Bone marrow (tissue), 2 donors: ENCODE measurements around the gene EYS.
A peak's percentile ranks its signal among the peaks of the same experiment; 100 is the strongest.
"Not testable (repeated sequence)": the region's sequence is repeated elsewhere in the genome, so short reads cannot be mapped to it uniquely, and the experiment has no call there.

ENCODE experiments used
- DNase-seq, 2 donors: peaks; one replicate each; lab custom pipeline; 2025; lab: John Stamatoyannopoulos, UW

EYS gene

DNA sequence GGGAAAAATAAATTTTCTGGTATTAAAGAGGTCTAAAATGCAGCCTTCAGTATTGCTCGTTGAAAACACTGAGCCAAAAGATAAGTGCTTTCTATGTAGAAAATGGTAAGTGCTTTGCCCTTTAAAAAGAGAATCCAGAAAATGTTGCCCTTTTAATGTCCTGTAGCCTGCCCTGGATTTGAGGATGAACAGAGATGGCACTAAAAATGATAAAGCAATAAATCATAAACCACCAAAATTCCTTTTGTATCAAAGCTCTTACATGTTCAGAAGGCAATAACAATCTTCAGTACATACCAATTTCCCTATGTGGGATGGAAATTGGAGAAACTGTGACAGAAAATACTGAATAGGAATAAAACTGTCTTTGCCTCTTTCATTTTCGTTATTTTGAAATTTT, 1665.7 kb downstream of the EYS start:
- no peak for DNase-seq

DNA sequence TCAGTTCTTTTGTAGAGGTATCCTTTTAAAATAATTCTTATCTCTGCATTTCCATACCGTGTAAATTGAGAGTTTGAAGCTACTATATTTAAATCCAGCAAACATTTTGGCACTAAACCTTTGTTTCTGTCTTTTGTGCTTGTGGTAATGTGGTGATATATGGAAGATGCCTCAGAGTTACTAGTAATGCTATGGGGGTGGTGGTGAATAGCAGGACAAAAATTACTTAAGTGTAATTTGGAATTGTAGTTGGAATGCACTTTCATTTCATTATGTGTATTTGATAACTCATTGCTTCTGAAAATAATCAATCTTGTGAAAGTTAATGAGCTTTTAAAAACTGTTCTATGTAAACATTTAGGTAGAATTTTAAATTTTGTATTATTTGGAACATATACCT, 1666.9 kb downstream of the EYS start:
- no peak for DNase-seq

DNA sequence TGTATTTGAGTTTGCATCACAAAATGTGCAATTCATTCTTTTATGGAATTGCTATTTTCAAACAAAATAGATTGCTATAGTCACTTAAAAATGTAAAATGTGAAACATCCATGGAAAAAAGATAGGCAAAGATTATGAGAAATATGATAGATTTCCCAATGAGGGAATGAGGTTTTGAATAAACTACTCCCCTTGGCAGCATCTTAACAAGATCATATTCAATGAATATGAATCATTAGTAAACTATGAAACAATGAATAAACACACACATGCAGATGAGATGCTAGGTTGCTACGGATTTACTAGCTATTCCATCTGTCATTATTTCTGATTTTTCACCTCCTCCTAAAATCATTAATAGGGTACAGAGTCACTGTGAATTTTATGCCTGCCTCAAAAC, 1669.6 kb downstream of the EYS start:
- no peak for DNase-seq

DNA sequence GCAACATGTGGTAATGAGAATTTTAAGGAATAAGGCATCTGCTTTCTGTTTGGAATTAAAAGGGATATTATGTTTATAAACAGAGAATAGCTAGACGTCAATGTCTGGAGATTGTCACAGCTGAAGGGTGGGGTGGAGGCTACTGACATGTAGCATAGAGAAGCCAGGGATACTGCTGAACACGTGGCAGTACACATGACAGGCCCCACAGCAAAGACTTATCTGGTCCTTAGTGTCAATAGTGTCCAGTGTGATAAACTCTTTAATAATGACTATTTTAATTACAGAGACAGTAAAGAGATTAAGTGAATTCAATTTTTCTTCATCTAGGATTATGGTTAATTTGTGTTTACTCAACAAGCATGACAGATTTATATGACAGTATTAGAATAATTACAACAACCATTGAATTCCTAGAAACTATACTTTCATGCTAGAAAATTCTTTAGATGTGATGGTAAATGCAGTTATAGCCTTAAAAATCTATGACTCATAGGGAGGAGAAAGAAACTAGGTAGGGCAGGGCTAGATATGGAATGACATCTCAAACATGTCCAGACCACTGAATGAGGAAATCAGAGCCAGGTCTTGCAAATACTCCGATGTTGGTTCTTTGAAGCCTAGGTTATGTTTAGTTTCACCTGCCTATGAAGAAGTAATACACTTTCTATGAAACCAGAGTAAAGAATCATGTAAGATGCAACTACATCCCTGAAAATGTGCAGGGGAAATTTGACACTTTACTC, 1671.9 kb downstream of the EYS start:
- DNase-seq: no peak

DNA sequence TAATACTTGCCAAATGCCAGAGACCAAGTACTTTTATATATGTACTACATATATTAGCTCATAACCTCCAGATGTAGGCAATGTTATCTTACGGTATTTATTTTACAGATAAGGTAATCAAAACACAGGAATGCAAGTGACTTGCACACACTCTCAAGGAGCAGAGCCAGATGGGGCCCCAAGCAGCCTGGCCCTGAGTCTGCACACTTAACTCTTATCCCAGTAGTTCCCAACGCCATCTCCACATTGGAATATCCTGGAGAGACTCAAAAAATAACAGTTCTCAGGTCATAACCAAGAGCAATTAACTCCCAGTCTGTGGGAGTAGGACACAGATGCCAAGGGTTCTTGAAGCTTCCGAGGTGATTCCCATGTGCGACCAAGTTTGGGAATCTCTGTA, 1672.7 kb downstream of the EYS start:
- no peak for DNase-seq

DNA sequence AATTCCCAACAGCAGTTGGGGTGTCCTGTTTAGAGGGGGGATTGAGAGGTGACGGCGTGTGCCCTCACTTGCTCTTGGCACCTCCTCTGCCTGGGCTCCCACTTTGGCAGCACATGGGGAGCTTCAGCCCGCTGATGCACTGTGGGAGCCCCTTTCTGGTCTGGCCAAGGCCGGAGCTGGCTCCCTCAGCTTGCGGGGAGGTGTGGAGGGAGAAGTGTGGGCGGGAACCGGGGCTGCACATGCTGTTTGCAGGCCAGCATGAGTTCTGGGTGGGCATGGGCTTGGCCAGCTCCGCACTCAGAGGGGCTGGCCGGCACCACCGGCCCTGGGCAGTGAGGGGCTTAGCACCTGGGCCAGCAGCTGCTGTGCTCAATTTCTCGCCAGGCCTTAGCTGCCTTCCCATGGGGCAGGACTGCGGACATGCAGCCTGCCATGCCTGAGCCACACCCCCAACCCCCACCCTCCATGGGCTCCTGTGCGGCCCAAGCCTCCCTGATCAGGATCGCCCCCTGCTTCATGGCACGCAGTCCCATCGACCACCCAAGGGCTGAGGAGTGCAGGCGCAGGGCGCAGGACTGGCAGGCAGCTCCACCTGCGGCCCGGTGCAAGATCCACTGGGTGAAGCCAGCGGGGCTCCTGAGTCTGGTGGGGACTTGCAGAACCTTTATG, 1675.9 kb downstream of the EYS start:
- not testable (repeated sequence) for DNase-seq

DNA sequence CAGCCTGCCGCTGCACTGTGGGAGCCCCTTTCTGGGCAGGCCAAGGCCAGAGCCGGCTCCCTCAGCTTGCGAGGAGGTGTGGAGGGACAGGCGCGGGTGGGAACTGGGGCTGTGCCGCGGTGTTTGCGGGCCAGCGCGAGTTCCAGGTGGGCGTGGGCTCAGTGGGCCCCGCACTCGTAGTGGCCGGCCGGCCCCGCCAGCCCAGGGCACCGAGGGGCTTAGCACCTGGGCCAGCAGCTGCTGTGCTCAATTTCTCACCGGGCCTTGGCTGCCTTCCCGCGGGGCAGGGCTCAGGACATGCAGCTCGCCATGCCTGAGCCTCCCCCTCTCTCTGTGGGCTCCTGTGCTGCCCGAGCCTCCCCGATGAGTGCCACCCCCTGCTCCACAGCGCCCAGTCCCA, 1683.3 kb downstream of the EYS start:
- DNase-seq: no peak

DNA sequence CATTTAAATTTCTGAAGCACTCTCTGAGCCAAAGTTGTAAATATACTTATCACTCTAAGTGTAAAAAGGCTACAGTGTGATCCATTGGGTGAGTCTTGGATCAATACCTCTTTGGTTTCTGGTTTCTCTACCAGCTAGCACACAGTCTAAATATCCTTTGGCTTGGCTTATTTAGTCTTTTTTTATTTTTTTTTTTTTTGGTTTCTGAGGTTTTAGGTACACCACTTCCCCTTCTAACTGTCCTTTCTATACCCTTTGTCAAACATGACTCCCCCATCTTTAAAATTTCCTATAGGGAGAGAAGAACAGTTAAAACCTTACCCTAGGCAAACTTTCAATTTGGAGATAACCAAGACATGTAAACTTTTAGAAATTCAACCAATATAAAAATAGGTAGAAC, 1692.4 kb downstream of the EYS start:
- DNase-seq: peak in 1 of 2 donors; percentile 38

DNA sequence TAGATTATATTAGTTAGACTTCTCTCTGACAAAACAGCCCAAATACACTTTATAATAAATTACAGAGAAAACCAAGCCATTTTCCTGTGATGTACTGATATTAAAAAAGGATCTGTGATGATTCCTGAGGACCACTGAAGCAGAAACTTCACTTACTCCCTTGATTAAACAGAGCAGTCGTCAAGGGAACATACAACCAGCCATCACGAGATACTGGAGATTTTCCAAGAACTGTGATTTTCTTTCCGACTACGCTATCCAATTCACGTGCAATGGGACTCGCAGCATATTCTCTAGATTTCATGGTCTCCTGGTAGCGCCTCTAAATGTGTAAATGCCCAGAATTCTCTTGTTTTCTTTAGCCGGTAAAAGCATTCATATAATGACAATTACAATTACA, 1694.0 kb downstream of the EYS start:
- no peak for DNase-seq

DNA sequence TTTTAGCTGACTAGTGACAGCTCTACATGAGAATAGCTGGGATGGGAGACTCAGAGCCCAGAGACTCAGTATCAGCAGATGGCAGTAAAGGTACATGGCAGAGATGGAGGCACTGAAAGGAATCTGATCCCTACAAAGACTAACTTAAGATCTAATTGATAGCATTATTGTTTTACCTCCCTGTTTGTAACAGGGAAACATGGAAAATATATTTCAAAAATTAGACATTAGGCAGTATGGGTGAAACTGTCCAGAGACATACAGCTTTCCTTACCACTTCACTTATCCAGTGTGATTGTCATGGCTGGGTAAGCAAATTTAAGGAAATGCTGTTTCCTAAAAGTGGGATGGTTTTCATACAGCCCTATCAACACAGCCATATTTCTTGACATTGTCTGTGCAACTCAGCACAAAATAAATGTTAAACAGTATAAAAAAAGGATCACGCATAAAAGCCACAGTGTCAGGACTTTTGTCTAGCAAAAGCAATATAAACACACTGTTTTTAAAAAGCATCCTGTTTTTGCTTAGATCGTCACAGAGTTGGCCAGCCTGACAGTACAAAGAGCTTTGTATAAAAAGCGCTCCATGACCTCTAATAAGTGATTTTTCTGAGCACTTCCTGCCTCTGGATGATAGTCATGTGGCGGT, 1694.5 kb downstream of the EYS start:
- DNase-seq: peak in 1 of 2 donors; percentile 3

DNA sequence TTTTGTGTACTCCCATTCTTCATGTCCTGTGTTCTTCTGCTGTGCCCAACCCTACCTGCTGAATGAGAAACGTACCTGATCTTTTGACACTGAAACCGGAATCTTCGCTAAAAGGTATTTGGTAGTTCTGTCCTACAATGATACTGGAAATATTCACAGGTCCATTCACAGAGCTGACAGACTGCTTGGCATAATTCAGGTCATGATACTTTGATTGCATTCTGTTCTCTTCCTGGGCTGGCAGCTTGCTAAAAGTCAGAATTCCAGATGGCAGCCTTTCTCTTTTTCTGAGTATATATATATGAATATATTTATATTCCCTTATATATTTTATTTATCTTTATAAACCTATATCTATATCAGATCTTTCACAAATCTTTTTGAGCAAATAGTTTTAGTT, 1696.4 kb downstream of the EYS start:
- no peak for DNase-seq

DNA sequence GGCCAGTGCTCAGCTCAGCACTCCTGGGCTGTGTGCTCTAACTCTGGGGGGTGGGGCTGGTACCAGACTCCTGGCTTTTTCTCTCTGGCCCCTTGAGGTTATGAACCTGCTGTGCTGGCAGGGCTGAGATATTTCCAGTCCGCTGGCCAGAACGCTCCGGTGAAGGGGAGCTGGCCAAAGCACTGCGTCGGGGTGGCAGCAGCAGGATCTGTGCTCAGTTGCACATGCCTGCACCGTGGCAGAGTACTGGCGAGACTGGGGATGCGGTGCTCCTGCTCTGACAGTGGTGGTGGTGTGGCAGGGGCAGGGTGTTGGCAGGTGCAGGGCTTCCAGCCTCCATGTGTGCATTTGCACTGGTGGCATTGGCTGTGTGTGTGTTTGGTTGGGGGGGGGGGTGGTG, 1697.0 kb downstream of the EYS start:
- no peak for DNase-seq

DNA sequence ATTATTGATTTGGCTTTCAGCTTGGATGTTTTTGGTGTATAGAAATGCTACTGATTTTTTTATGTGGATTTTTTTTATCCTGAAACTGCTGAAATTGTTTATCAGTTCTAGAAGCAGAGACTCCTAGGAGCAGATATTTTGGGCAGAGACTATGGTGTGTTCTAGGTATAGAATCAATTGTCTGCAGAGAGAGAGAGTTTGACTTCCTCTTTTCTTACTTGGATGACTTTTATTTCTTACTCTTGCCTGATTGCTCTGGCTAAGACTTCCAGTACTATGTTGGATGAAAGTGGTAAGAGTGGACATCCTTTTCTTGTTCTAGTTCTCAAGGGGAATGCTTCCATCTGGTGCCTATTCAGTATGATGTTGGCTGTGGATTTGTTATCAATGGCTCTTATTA, 1700.8 kb downstream of the EYS start:
- DNase-seq: no peak

DNA sequence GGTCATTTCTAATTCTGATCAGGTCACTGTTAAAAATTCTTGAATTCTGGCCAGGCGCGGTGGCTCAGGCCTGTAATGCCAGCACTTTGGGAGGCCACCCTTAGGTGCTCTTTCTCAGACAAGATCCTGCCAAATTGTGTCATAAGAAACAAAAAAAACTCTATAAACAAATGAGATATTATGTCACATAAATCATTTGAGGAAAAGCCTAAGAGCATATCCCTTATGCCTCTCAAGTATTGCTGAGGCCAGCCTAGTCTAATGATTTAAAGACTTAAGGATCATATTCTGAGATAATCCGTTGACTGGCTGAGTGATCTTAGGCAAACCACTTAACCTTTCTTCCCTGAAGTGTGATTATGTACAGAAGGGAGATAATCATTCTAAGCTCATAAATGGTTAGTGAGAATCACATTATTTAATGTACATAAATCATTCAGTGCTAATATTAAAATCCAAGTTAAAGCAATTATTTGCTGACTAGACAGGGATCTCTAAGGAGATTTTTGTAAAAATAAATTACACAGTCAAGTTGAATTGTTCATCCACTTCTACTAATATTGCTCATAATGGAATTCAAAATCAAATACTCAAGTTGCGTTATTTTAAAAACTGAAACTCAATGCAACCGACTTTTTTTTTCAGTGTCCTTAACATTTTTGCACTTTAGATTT, 1706.1 kb downstream of the EYS start:
- DNase-seq: no peak

DNA sequence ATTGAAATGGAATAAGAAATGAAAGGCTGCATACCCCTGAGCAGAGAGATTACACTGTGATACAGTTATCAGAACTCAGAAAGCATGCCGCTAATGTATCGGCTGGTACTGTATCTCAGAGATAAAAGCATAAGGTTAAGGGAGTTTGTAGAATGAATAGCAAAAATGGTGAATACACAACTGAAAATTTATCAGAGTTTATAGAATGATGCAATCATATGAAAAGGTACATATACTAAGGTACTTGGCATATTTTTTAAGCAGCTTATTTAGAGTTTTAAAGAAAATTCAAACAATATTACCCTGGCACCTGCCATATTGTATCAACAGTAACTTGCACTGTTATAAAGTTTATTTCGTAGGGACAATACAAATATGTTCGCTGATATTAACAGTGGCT, 1707.4 kb downstream of the EYS start:
- DNase-seq: no peak

DNA sequence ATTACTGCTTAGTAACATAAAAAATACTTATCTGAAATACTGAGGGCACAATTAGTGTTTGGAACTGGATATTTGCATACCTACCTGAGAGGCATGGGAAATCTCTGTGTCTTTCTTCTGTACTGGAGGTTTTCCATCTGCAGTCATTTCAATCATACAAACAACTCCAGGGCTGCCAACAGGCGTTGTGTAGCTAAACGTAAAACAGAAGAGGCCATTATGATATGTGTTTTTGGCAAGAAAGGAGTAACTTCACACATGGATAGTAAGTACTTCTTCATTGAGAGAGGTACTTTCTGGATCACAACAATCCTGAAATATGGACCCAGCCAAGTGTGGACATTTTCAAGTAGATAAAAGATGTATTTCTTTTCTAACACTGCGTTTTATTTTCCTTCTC, 1708.0 kb downstream of the EYS start:
- DNase-seq: no peak

DNA sequence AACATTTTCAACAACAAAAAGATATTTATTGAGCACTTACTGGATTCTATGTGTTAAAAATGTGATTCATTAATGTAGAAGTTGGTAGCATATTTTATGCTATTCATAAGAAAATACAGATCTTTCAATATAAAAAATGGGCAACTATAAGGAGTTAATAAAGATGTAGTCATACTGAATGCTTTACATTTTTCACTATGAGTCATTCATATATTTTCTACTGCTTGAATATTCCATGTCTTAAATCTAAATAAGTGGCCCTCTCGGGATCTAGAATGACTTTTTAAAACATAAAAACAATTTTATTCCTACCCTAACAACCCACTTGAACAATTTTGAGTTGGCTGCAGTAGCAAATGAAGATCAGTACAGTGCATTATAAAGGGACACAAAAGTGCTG, 1709.3 kb downstream of the EYS start:
- no peak for DNase-seq

DNA sequence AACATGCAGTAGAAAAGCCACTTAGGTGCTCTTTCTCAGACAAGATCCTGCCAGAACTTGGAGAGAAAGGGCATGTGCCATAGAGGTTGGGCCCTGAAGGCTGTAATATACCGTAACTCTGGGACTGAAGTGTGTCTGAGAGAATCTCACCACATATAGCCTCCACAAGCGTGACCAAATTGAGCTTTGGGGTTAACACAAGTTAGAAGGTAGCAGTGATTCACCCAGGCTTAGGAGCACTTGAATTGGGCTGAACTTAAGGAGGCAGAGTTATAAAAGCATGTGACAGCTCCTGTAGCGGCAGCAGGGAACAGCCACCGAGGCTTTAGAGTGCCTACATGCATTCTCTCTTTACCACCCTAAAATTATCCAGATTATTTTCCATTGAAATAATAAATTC, 1709.8 kb downstream of the EYS start:
- no peak for DNase-seq

DNA sequence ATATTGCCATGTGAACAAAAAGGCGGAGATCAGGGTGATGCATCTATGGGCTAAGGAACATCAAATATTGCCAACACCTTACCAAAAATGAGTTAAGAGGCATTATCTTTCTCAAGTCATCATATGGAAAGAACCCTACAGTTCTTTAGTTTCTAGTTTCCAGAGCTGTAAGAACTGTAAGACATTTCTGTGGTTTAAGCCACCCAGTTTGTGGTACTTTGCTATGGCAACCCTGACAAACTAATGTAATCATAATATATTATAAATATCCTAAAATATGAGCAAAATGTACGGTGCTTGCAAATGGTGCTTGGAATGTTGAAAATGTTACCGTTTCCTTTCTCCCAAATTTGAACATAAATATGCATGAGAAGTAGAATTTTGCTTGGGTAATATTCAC, 1721.8 kb downstream of the EYS start:
- no peak for DNase-seq

DNA sequence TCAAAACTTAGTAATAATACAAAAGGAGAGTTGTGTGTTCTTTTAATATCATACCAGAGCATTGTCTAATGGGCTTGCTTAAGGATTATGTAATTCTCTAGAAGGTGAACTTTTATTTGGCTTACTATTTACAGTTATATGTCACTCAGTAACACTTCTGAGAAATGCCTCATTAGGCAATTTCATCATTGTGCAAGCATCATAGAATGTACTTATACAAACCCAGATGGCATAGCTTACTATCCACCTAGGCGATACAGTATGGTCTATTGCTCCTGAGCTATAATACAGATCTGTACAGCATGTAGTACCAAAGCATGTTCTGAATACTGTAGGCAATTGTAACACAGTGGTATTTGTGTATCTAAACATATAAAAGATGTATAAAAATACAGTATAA, 1731.3 kb downstream of the EYS start:
- no peak for DNase-seq

DNA sequence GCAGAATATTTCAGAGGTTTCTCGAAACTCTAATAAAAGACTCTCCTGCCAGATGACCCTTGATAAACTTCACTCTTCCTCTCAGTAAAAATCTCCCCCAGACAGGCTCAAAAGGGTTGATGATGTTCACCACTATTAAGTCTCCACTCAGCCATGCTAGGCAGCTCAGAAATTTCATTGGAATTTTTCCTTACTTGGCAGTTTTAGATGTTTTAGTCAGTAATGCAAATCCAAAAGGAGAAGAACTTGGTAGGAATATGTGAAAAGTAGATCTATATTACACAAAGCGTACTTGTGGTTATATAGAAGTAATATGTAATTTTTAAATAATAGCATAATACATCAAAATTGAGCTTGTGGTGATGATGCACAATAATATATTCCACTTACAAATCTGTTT, 1738.4 kb downstream of the EYS start:
- no peak for DNase-seq

DNA sequence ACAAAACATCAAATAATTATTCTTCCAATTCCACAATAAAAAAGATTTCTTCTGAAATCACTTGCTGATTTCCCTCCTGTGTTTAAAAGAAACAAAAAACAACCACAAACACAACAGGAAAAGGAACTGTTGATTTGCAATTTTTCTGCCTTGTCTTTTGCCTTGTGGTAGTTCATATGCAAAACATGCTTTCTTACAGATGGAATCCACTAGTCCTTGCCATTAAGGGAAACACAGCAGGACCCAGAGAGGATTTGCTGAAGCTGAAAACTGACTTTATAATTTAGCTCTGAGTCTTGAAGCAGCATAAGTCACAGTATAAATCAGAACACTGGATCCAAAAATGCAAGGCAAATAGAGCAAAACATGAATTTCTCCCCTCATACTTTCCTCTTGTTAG, 1742.7 kb downstream of the EYS start:
- no peak for DNase-seq

DNA sequence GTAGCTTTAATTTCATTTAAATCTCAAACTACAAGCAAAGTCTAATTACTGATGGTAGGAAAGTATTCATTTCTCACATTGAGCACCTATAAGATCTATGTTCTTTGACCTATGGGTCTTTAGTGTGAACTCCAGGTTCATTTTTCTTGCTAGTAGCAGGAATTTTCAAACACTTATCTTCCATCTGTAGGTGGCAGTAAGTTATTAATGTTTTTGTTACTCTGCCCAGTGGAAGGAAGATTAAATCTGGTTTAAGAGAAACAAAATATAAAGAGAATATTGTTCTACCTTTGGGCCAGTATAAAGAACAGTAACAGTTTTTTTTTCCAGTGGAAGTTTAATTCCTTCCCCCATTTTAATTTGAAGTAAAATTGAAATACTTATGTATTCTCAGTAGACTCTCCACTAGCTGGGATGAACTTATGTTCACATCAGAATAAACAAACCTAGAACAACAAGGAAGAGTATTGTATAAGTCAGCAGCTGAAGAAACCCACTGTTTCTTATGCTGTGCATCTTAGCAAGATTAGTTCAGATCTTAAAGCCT, 1743.2 kb downstream of the EYS start:
- no peak for DNase-seq
